ENCODE measurements around the gene SMURF2.

SMURF2 gene

DNA sequence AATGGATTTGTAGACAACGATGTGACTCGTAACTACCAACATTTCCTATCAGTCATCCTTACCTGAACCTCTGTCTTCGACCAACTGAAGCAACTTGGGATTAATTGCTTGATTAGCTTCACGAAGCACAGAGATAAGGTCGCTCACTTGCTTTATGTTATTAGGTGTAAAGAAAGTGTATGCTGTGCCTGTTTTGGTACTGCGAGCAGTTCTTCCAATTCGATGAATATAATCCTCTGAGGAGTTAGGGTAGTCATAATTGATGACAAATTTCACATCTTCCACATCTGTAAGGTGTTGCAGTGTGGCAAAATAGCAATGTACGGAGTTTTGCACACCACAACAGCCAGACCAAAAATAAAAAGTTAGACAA lies 161.6 kb downstream of the SMURF2 start:
- no peak for DNase-seq
- H3K4me3 ChIP-seq (ENCODE audit: low read depth, low read length) = no peak overlapping the region
- no peaks in the 10 kb centered on the region; the same call in 1 of the 2 replicates for H3K4me1 ChIP-seq
- H3K9me3 ChIP-seq = no peaks in the 10 kb centered on the region
- TF ChIP-seq, protein P1, sequence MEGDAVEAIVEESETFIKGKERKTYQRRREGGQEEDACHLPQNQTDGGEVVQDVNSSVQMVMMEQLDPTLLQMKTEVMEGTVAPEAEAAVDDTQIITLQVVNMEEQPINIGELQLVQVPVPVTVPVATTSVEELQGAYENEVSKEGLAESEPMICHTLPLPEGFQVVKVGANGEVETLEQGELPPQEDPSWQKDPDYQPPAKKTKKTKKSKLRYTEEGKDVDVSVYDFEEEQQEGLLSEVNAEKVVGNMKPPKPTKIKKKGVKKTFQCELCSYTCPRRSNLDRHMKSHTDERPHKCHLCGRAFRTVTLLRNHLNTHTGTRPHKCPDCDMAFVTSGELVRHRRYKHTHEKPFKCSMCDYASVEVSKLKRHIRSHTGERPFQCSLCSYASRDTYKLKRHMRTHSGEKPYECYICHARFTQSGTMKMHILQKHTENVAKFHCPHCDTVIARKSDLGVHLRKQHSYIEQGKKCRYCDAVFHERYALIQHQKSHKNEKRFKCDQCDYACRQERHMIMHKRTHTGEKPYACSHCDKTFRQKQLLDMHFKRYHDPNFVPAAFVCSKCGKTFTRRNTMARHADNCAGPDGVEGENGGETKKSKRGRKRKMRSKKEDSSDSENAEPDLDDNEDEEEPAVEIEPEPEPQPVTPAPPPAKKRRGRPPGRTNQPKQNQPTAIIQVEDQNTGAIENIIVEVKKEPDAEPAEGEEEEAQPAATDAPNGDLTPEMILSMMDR (IDR thresholded peaks at IDR 0.05; ENCODE audit: low read depth, low read length) = no peak
- H3K27me3 ChIP-seq = no peaks in the 10 kb centered on the region; the same call in 1 of the 2 replicates
- H3K36me3 ChIP-seq = peaks cover 74% of the 10 kb centered on the region

DNA sequence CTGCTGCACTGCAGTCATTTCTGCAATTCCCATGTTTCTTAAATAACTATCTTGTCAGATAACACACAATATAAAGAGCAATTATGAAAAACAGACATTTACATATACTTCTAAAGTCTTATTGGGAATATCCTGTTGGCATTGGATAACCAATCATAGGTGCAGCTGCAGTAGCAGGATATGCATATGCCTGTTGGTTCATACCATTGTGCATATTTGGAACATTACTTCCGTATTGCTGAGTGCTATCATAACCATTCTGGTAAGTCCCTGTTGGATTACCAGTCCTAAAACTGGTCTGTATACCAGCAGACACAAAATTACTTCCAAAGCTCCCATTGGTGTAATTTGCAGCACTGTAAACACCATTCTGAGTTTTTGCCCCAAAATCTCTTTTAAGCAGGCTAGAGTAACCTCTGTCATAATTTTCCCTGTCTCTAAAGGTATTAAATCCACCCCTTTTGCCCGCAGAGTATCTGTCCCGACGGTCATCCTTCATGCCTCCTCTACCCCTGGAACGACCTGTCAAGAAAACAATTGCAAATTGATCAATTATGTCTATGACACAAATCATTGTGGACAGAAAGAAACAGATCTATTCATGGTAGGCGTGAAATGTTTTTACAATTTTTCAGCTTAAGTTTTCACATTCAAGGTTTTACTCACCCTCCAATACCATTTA lies 162.2 kb downstream of the SMURF2 start:
- no peak overlapping the region for H3K4me3 ChIP-seq (ENCODE audit: low read depth, low read length)
- TF ChIP-seq, protein P1 (IDR thresholded peaks at IDR 0.05; ENCODE audit: low read depth, low read length) = no peak
- no peaks in the 10 kb centered on the region; the same call in 1 of the 2 replicates for H3K4me1 ChIP-seq
- no peaks in the 10 kb centered on the region; the same call in 1 of the 2 replicates for H3K27me3 ChIP-seq
- peaks cover 69% of the 10 kb centered on the region for H3K36me3 ChIP-seq
- H3K9me3 ChIP-seq = no peaks in the 10 kb centered on the region
- DNase-seq = no peak

DNA sequence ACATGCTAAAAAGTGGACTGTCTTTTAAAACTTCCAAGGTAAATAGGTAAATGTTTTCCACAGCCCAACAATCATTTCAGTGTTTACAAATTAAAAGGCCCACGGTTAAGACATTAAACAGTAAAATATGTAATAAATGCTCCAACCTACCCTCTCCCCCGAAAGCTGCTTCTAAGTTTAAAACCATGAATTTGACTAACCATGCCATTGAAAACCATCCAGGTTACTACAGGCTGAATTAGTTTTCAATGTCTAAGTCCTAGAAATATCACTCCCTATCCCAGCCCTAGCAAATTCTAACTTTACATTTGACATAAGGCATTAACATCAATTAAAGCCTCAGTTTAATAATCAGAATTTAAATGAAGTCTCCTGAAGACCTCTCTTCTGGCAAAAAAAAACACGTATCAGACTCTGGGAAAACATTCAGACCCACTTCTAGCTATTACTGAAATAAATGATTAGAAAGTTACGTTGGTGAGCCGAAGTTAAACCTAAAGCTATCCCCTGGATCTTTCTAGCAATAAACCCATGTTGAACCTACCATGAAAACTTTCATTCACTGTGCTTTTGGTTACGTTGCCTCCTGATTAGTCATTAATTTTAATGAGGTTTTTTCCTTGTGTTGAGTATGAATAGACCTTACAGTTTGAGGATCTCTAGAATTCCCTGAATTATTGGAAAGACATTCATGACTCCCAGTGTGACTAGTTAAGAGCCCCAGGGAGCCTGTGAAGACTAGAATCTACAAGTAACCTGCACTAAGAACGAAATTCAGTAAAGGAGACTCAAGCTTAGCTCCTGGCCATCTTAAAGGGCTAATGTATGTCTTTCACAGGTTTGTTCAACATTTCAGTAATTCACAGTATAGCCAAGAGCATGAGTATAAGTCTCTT lies 163.6 kb downstream of the SMURF2 start:
- no peak for DNase-seq
- Histone ChIP-seq H3K27me3 (no peaks in the 10 kb centered on the region; the same call in 1 of the 2 replicates), H3K4me1 (no peaks in the 10 kb centered on the region; the same call in 1 of the 2 replicates), H3K9me3 (no peaks in the 10 kb centered on the region), H3K4me3 (ENCODE audit: low read depth, low read length) (no peak overlapping the region), H3K36me3 (peaks cover 55% of the 10 kb centered on the region)
- TF ChIP-seq, protein P1 (IDR thresholded peaks at IDR 0.05; ENCODE audit: low read depth, low read length) = no peak

DNA sequence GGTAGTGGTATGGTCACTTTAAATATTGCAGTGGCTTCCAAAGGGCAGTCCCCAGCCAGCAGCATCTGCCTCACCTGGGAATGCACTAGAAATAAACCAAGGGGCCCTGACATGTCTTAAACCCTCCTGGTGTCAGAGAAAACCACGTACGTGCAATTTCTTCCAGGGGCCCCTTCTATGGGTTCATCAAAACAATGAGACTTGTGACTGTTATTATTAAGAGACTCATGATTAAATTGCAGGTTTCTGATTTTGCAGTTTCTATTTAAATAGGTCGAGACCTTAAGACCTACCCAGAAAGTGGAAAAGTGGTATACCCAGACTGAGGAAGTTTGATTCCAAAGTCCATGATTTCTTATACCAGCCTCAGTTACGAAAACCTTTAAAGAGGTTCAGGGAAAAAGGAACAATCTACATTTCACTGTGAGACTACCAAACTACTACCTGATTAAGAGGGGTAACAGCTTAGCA lies 164.5 kb downstream of the SMURF2 start:
- Histone ChIP-seq H3K27me3 (no peaks in the 10 kb centered on the region; the same call in 1 of the 2 replicates), H3K4me3 (ENCODE audit: low read depth, low read length) (peak overlapping the region; percentile 77), H3K36me3 (peaks cover 50% of the 10 kb centered on the region), H3K4me1 (no peaks in the 10 kb centered on the region; the same call in 1 of the 2 replicates), H3K9me3 (no peaks in the 10 kb centered on the region)
- DNase-seq = no peak
- TF ChIP-seq, protein P1 (IDR thresholded peaks at IDR 0.05; ENCODE audit: low read depth, low read length) = no peak

DNA sequence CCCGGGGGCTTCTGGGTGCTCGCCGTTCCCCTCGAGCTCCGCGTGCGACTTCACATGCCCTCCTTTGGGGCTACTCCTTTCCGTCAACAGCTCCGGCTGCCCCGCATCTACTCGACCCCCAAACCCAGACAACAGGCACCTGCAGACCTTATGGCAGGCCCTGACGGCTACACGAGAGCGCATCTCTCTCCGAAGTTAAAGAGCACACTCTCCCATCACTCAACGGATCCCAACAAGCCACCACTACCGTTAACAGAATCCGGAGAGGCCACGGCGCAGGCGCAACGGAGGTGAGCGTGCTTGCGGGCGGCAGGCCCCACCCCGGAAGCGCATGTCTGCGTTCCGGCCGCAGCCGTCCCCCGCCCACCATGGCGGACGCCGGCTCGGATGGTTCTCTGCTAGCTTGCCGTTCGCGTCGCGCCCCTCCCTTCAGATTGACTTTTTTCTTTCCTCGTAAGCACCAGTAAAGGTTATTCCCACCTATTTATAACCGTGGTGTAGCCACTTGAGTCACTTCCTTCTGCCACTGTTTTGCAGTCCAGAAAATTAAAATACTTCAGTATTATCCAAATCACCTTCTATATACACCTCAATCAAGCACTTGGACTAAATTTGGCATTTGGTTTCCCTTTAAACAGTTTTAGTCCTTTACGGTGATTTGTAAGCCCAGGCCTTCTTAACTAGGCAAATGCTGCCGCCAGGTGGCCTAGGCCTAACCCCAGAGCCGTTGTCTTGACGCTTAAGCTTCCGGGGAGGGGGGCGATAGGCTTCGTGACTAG lies 165.1 kb downstream of the SMURF2 start, which contains the start of gene POLG2:
Gene POLG2 (minus strand): TSS at position 269 of the 779 bp plus-strand sequence. CDS start 86 bp downstream, at position 183.
- H3K4me1 ChIP-seq = no peaks in the 10 kb centered on the region; the same call in 1 of the 2 replicates
- TF ChIP-seq, protein P1 (IDR thresholded peaks at IDR 0.05; ENCODE audit: low read depth, low read length) = peak; percentile 65
- peak within 1 kb of the TSS; percentile 77 for H3K4me3 ChIP-seq (ENCODE audit: low read depth, low read length)
- DNase-seq = peak; percentile 97
- H3K27me3 ChIP-seq = no peaks in the 10 kb centered on the region; the same call in 1 of the 2 replicates
- no peaks in the 10 kb centered on the region for H3K9me3 ChIP-seq
- H3K36me3 ChIP-seq = peaks cover 49% of the 10 kb centered on the region
